HUDEP-2 (cell line): Measurements from ENCODE around the gene ARHGEF17.
"Not testable (repeated sequence)": the region's sequence is repeated elsewhere in the genome, so short reads cannot be mapped to it uniquely, and the experiment has no call there.

Experiments
- DNase-seq, 76 experiments: peaks; one replicate each; lab custom pipeline; 2025; ENCODE audit not compliant: unreplicated experiment in 76 of 76; lab: John Stamatoyannopoulos, UW

Gene ARHGEF17

GRCh38 chr11:73308003-73308960, at the start of gene ARHGEF17:
Gene ARHGEF17 (plus strand): TSS chr11:73308276. CDS start chr11:73308639, 363 bp downstream.
- peak in 3 of 76 experiments; percentile 6 to 23 (median 15) for DNase-seq

- DNase-seq: no peak
These were observed 48.5 kb upstream of the ARHGEF17 start for GRCh38 chr11:73259406-73260126.

- no peak for DNase-seq
These were observed 48.0 kb upstream of the ARHGEF17 start for GRCh38 chr11:73260127-73260457.

- no peak for DNase-seq
These were observed 45.1 kb upstream of the ARHGEF17 start for GRCh38 chr11:73262851-73263495.

- no peak for DNase-seq
These were observed 44.4 kb upstream of the ARHGEF17 start for GRCh38 chr11:73263640-73264039.

- no peak for DNase-seq
These were observed 42.7 kb upstream of the ARHGEF17 start for GRCh38 chr11:73265278-73265810.

GRCh38 chr11:73265853-73266645, 42.0 kb upstream of the ARHGEF17 start:
- no peak for DNase-seq

- no peak for DNase-seq
These were observed 41.4 kb upstream of the ARHGEF17 start for GRCh38 chr11:73266646-73267020.

GRCh38 chr11:73267122-73267846, 40.8 kb upstream of the ARHGEF17 start:
- no peak for DNase-seq

- DNase-seq: no peak
These were observed 40.1 kb upstream of the ARHGEF17 start for GRCh38 chr11:73267906-73268540.

- DNase-seq: no peak
These were observed 39.3 kb upstream of the ARHGEF17 start for GRCh38 chr11:73268671-73269271.

- no peak for DNase-seq
These were observed 38.5 kb upstream of the ARHGEF17 start for GRCh38 chr11:73269459-73270015.

- DNase-seq: no peak
These were observed 37.8 kb upstream of the ARHGEF17 start for GRCh38 chr11:73270016-73270854.

GRCh38 chr11:73270855-73271477, 37.1 kb upstream of the ARHGEF17 start:
- DNase-seq: no peak

- DNase-seq: not testable (repeated sequence)
These were observed 36.6 kb upstream of the ARHGEF17 start for GRCh38 chr11:73271478-73271865.

GRCh38 chr11:73271936-73272679, 36.0 kb upstream of the ARHGEF17 start, which contains the start of gene P2RY6:
Gene P2RY6 (plus strand): TSS chr11:73272338. CDS start chr11:73296519, 24,181 bp downstream.
- DNase-seq: no peak
